Ureter (tissue), 1 donor: Measurements from ENCODE around the gene C1orf122. TPM values are rescaled to one million over a fixed set of nuclear protein-coding genes. Genes with fewer than 3 reads are reported as not detected.

Experiments
- DNase-seq: peaks from one replicate; pipeline ENCODE4 v3.0.0-alpha.2; 2020; ENCODE audit warnings: low spot score
- total RNA-seq: library from RNA; stranded (reverse); gene quantifications from one replicate; pipeline ENCODE4 v1.2.4, GENCODE V29; 2023
- donor health status: DM: yes; HTN: yes; CAD: no.

The C1orf122 gene
- total RNA-seq, 1 donor from 2014 or later: 39.3 TPM

GRCh38 chr1:37797750-37798345 lies 9.7 kb upstream of the C1orf122 start:
- no peak for DNase-seq

GRCh38 chr1:37802439-37802838 lies 5.2 kb upstream of the C1orf122 start:
- no peak for DNase-seq

GRCh38 chr1:37807220-37807554 lies 403 bp upstream of the C1orf122 start:
- no peak for DNase-seq

GRCh38 chr1:37808369-37809319 lies 1.1 kb downstream of the C1orf122 start:
- DNase-seq: peak; percentile 63

DNA sequence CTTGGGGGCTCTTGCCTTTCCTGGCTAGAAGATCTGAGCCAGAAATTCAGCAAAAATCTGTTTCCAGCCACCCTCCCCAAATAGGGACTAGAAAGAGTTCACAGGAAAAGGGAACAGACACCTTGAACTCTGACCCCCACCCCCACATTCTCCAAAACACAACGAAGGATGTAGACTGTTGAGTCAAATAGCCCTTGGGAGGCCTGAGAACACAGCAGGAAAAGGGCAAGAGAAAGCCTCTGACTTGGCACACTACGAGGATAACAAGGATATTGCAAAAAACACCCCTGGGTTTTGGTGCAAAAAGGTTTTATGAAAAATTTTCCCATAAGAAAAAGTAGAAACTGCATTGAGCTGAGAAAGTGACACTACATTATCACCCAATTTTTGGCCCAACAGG lies 2.4 kb downstream of the C1orf122 start:
- DNase-seq: no peak

GRCh38 chr1:37811027-37811655 lies 3.6 kb downstream of the C1orf122 start:
- no peak for DNase-seq

- no peak for DNase-seq
Observed at GRCh38 chr1:37813529-37814145, 6.0 kb downstream of the C1orf122 start.

DNA sequence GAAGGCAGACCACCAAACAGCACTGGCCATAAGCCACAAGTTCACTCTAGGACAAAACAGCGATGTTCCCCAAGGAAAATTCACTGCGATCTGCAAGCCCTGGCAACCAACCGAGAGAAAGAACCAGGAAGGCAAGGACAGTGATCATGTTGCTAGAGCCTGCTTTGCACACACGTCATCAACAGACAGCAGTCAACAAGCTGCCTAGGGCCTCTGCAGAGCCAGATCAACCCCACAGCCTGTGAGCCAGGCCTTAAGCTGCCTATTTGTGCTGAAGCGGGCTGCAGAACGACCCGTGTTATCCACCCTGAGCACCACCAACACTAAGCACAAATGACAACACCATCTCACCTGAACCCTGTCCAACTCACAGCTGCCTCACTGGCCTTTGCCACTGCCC lies 6.7 kb downstream of the C1orf122 start:
- no peak for DNase-seq

DNA sequence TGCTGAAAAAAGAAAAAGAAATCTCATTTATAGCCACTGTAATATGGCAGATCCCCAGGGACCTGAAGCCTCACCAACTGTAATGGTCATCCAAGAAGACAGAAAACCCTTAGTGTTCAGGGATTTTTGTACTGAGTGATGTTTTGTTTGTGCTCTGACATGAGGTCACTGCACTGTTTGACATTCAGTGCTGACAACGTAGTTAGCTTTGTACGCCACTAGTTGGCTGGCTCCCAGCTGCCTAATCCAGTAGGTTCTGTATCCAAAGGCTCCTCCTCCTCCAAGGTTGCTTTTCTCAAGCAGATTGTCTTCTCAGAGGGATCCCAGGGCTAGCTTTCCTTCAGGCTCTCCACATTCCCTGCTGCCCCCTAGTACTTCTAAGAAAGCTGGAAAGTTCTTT lies 9.9 kb downstream of the C1orf122 start:
- no peak for DNase-seq

DNA sequence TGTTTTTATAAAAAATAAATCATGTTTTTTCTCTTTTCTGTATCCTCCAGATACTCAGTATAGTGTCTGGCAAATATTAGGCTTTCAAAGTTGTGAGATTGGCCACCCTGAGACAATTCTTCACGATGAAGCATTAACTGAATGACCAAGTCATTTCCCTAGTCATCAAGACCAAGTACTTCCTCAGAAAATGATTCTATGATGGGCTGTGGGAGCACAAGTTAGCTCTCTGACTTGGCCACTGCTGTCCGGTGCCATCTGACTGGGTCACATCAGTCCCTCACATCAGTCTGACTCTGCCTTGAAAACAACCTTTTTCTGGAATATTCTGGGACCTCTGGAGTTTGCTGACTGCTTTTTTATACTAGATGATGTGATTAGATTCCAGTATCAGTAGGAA lies 13.9 kb downstream of the C1orf122 start:
- DNase-seq: no peak

GRCh38 chr1:37822906-37823815 lies 15.6 kb downstream of the C1orf122 start:
- DNase-seq: no peak

DNA sequence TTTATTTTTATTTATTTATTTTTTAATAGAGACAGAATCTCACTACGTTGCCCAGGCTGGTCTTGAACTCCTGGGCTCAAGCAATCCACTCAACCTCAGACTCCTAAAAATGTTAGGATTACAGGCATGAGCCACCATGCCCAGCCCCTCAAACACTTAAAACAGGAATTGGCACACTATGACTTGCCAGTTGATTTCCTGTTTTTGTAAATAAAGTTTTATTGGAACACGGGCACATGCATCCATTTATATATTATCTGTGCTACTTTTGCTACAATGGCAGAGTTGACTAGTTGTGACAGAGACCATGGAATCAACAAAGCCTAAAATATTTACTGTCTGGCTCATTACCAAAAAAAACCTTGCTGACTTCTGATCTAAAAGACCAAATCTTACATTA lies 16.4 kb downstream of the C1orf122 start:
- DNase-seq: no peak

- no peak for DNase-seq
Observed at GRCh38 chr1:37825506-37825905, 17.9 kb downstream of the C1orf122 start.

DNA sequence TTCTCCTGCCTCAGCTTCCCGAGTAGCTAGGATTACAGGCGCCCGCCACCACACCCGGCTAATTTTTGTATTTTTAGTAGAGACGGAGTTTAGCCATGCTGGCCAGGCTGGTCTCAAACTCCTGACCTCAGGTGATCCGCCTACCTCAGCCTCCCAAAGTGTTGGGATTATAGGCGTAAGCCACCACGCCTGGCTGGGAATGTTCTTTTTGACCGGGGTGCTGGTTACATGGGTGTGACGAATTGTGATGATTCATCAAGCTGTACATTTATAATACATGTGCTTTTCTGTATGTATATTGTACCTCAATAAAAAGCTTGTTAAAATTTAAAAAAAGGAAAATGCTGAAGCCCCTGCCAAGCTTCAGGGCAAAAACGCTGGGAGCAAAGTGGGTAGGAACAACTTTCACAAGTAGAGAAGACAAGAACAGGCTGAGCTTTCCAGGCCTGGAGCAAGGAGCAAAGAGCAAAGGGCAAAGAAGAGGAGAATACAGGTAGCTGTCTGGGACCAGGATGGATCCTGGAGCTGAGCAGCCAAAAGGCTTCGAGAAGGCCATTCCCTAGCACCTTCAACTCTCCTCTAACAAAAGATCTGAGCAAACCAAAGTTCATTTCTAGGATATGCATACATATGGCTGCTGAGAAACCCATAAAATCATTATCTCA lies 21.0 kb downstream of the C1orf122 start:
- DNase-seq: no peak

- no peak for DNase-seq
Observed at GRCh38 chr1:37831109-37831508, 23.5 kb downstream of the C1orf122 start.

GRCh38 chr1:37831809-37832208 lies 24.2 kb downstream of the C1orf122 start:
- DNase-seq: no peak

- DNase-seq: no peak
Observed at GRCh38 chr1:37836788-37837187, 29.2 kb downstream of the C1orf122 start.

DNA sequence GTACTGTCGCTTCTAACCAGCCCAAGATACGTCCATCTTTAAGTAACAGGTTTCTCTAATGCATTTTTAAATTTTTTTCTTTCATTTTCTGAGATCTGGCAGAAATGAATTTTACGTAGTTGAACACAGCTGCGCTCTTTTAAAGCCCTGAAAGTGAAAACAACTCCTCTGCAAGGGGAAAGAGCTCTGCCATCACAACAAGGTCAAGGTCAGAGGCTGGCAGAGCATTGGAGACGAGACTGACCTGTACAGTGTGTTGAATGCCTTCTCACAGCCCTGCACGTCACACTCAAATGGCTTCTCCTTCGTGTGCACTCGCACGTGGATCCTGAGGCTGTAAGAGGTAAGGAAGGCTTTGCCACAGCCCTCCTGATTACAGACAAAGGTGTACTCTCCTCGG lies 32.1 kb downstream of the C1orf122 start:
- no peak for DNase-seq

- no peak for DNase-seq
Observed at GRCh38 chr1:37840711-37841110, 33.1 kb downstream of the C1orf122 start.

GRCh38 chr1:37841652-37842051 lies 34.1 kb downstream of the C1orf122 start:
- DNase-seq: no peak

GRCh38 chr1:37844536-37844935 lies 36.9 kb downstream of the C1orf122 start:
- no peak for DNase-seq
